ENCODE results near the gene PPM1E. TPM values are rescaled to one million over a fixed set of nuclear protein-coding genes. Genes with fewer than 3 reads are reported as not detected.

Gene PPM1E
- total RNA-seq, 1 donor from 2014 or later = 1.7 TPM

- Mint-ChIP-seq H3K4me3 (ENCODE audit: unreplicated experiment) (peak overlapping the region; percentile 95), H3K9me3 (ENCODE audit: unreplicated experiment) (no peaks in the 10 kb centered on the region), H3K27ac (ENCODE audit: unreplicated experiment) (no peak overlapping the region), H3K27me3 (ENCODE audit: unreplicated experiment) (peaks cover 35% of the 10 kb centered on the region), H3K36me3 (ENCODE audit: unreplicated experiment) (no peaks in the 10 kb centered on the region), H3K4me1 (ENCODE audit: unreplicated experiment) (peaks cover 17% of the 10 kb centered on the region)
- no peak for DNase-seq (ENCODE audit: extremely low spot score, unreplicated experiment)
- TF ChIP-seq CTCF (IDR thresholded peaks at IDR 0.05) = no peak
Measured at GRCh38 chr17:58757162-58757613, 1.5 kb downstream of the PPM1E start.

- Mint-ChIP-seq H3K4me1 (ENCODE audit: unreplicated experiment) (peaks cover 17% of the 10 kb centered on the region), H3K27ac (ENCODE audit: unreplicated experiment) (no peak overlapping the region), H3K4me3 (ENCODE audit: unreplicated experiment) (no peak overlapping the region), H3K9me3 (ENCODE audit: unreplicated experiment) (no peaks in the 10 kb centered on the region), H3K27me3 (ENCODE audit: unreplicated experiment) (peaks cover 39% of the 10 kb centered on the region), H3K36me3 (ENCODE audit: unreplicated experiment) (no peaks in the 10 kb centered on the region)
- no peak for TF ChIP-seq CTCF (IDR thresholded peaks at IDR 0.05)
- DNase-seq (ENCODE audit: extremely low spot score, unreplicated experiment) = no peak
Measured at GRCh38 chr17:58758890-58759289, 3.2 kb downstream of the PPM1E start.

GRCh38 chr17:58759522-58759921 is 3.9 kb downstream of the PPM1E start:
- Mint-ChIP-seq H3K9me3 (ENCODE audit: unreplicated experiment) (no peaks in the 10 kb centered on the region), H3K4me3 (ENCODE audit: unreplicated experiment) (no peak overlapping the region), H3K27ac (ENCODE audit: unreplicated experiment) (no peak overlapping the region), H3K27me3 (ENCODE audit: unreplicated experiment) (peaks cover 39% of the 10 kb centered on the region), H3K4me1 (ENCODE audit: unreplicated experiment) (peaks cover 17% of the 10 kb centered on the region), H3K36me3 (ENCODE audit: unreplicated experiment) (no peaks in the 10 kb centered on the region)
- no peak for TF ChIP-seq CTCF (IDR thresholded peaks at IDR 0.05)
- no peak for DNase-seq (ENCODE audit: extremely low spot score, unreplicated experiment)

GRCh38 chr17:58760248-58760647 is 4.6 kb downstream of the PPM1E start:
- no peak overlapping the region for H3K4me3 Mint-ChIP-seq (ENCODE audit: unreplicated experiment)
- H3K9me3 Mint-ChIP-seq (ENCODE audit: unreplicated experiment) = no peaks in the 10 kb centered on the region
- no peak for TF ChIP-seq CTCF (IDR thresholded peaks at IDR 0.05)
- no peaks in the 10 kb centered on the region for H3K36me3 Mint-ChIP-seq (ENCODE audit: unreplicated experiment)
- no peak for DNase-seq (ENCODE audit: extremely low spot score, unreplicated experiment)
- H3K4me1 Mint-ChIP-seq (ENCODE audit: unreplicated experiment) = peaks cover 17% of the 10 kb centered on the region
- peaks cover 36% of the 10 kb centered on the region for H3K27me3 Mint-ChIP-seq (ENCODE audit: unreplicated experiment)
- H3K27ac Mint-ChIP-seq (ENCODE audit: unreplicated experiment) = no peak overlapping the region

GRCh38 chr17:58763263-58763662 is 7.6 kb downstream of the PPM1E start:
- Mint-ChIP-seq H3K27me3 (ENCODE audit: unreplicated experiment) (peaks cover 27% of the 10 kb centered on the region), H3K9me3 (ENCODE audit: unreplicated experiment) (no peaks in the 10 kb centered on the region), H3K36me3 (ENCODE audit: unreplicated experiment) (no peaks in the 10 kb centered on the region), H3K4me3 (ENCODE audit: unreplicated experiment) (no peak overlapping the region), H3K4me1 (ENCODE audit: unreplicated experiment) (peaks cover 10% of the 10 kb centered on the region), H3K27ac (ENCODE audit: unreplicated experiment) (no peak overlapping the region)
- no peak for TF ChIP-seq CTCF (IDR thresholded peaks at IDR 0.05)
- DNase-seq (ENCODE audit: extremely low spot score, unreplicated experiment) = no peak

Data from osteocyte (in vitro differentiated cells).